Pancreas (tissue), 10 donors: Measurements from ENCODE around the gene C1orf35. TPM values are rescaled to one million over a fixed set of nuclear protein-coding genes. Genes with fewer than 3 reads are reported as not detected.

ENCODE experiments used
- ATAC-seq, 4 donors: fragments of 200-7000 bp; cut with Tn5 transposase; one replicate each; pipeline versions ENCODE4 v1.8.0 to v1.9.1; 2020; ENCODE audit warnings: mild to moderate bottlenecking in 4 of 4, moderate library complexity in 4 of 4
- DNase-seq, 6 donors: peaks; one replicate each; pipeline ENCODE4 v3.0.0-alpha.2; 2020
- FAIRE-seq: peaks from 2 replicates; lab custom pipeline; 2012; peaks lifted over from hg19 to GRCh38; lab: Jason Lieb, UNC
- H3K27ac ChIP-seq, 4 donors: fragments of 200-600 bp; sonication (generic); 1 replicate in 3 of 4; 2 replicates in 1 of 4; pipeline versions ENCODE4 v1.5.0 to v1.8.0; 2020
- H3K27me3 ChIP-seq, 4 donors: fragments of 200-600 bp; one replicate each; pipeline ENCODE4 v1.8.0; 2021
- H3K36me3 ChIP-seq, 3 donors: fragments of 200-600 bp; sonication (generic) in 1 of 3; one replicate each; pipeline versions ENCODE4 v1.5.0 to v1.8.0; 2020 to 2021
- H3K4me1 ChIP-seq, 3 donors: fragments of 200-600 bp; one replicate each; pipeline ENCODE4 v1.8.0; 2021
- H3K4me3 ChIP-seq, 4 donors: fragments of 200-600 bp; sonication (generic) in 2 of 4; one replicate each; pipeline versions ENCODE4 v1.5.0 to v1.8.0; 2020 to 2021
- H3K9me3 ChIP-seq, 4 donors: fragments of 200-600 bp; one replicate each; pipeline ENCODE4 v1.8.0; 2021
- WGBS, 2 donors: extraction: QIAGEN DNeasy Blood & Tissue Kit; methylation state at CpG; one replicate each; pipeline ENCODE4 v1.1.7; 2013; 5-methylcytosine and 5-hydroxymethylcytosine counted together
- intact Hi-C, 3 donors: fragments of 100-400 bp; cut with DNase I; formaldehyde crosslinking; loops; one replicate each; pipeline versions ENCODE4 v1.11.1 to v1.14.2; 2022
- polyA plus RNA-seq, 2 donors: library from polyadenylated mRNA; stranded (reverse); fragments of 200-250 nt; gene quantifications; one replicate each; pipeline ENCODE4 v1.2.3, GENCODE V29; 2013
- total RNA-seq, 6 donors: library from RNA; stranded (reverse); fragmentation: NEBNext Ultra II Directional in 4 of 6; extraction: Animal tissue kit (Norgen Biotek cat#: 25700) in 4 of 6; gene quantifications; one replicate each; pipeline versions ENCODE4 v1.2.1 to v1.2.4, GENCODE V29; 2021 to 2023
- TF ChIP-seq, protein P1 (sequence below), 4 donors: fragments of 200-600 bp; sonication (generic) in 3 of 4; IDR thresholded peaks; one replicate each; pipeline versions ENCODE4 v1.5.0 to v1.8.0; 2021; ENCODE audit warnings: antibody characterized with exemption in 4 of 4
- donor health status: healthy with polysubstance abuse.
- donor health status: DM: no; HTN: no; CAD: no; lungs with moderate emphysema.
- donor health status: DM: no; HTN: no; CAD: no.
- donor health status: control.
- donor health status: control.
- donor health status: Bipolar disorder and iron deficiency.
- donor health status: DM: yes; HTN: yes; CAD: no.
- donor health status: DM: no; HTN: no; CAD: no.
- donor health status: DM: no; HTN: no; CAD: no.
- donor health status: DM: yes; HTN: yes; CAD: no.

Gene C1orf35
- total and polyA plus RNA-seq, 8 donors: 6.3 to 33.2 (median 8.3) TPM

DNA sequence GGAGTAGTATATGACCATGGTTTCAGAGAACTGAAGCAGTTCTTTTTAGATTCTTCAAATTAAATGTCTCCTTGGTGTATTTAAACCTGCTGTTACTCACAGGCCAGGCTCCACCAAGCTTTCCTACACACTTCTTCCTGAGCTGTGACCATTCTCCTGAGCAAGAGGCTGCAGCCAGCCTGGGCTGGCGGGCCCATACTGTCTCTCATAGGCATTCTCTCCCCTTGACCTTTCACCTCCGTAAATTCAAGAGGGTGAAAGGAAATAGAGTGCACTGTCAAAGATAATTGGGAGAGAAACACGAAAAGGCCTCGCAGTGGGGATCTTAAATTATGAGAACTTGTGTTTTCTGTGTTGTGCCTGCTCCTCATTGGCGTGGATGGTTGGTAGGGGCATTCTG is 18.3 kb downstream of the C1orf35 start:
- peak overlapping the region in 3 of 4 donors; percentile 85 to 96 (median 86) for H3K4me3 ChIP-seq
- ATAC-seq (no peak), FAIRE-seq (no peak), DNase-seq (peak in 1 of 6 donors; percentile 30)
- intact Hi-C loops: no loop called here
- no peaks in the 10 kb centered on the region for H3K9me3 ChIP-seq
- H3K4me1 ChIP-seq: peaks cover 54 to 69% (median 57%) of the 10 kb centered on the region in 3 donors
- TF ChIP-seq, protein P1, sequence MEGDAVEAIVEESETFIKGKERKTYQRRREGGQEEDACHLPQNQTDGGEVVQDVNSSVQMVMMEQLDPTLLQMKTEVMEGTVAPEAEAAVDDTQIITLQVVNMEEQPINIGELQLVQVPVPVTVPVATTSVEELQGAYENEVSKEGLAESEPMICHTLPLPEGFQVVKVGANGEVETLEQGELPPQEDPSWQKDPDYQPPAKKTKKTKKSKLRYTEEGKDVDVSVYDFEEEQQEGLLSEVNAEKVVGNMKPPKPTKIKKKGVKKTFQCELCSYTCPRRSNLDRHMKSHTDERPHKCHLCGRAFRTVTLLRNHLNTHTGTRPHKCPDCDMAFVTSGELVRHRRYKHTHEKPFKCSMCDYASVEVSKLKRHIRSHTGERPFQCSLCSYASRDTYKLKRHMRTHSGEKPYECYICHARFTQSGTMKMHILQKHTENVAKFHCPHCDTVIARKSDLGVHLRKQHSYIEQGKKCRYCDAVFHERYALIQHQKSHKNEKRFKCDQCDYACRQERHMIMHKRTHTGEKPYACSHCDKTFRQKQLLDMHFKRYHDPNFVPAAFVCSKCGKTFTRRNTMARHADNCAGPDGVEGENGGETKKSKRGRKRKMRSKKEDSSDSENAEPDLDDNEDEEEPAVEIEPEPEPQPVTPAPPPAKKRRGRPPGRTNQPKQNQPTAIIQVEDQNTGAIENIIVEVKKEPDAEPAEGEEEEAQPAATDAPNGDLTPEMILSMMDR (IDR thresholded peaks at IDR 0.05): no peak
- H3K27ac ChIP-seq: peak overlapping the region in 3 of 4 donors; percentile 13 to 99 (median 65)
- no peaks in the 10 kb centered on the region for H3K36me3 ChIP-seq
- H3K27me3 ChIP-seq: no peaks in the 10 kb centered on the region
- 19 to 20% methylated on average over 5 of the region's 5 CpGs for WGBS, 2 donors

DNA sequence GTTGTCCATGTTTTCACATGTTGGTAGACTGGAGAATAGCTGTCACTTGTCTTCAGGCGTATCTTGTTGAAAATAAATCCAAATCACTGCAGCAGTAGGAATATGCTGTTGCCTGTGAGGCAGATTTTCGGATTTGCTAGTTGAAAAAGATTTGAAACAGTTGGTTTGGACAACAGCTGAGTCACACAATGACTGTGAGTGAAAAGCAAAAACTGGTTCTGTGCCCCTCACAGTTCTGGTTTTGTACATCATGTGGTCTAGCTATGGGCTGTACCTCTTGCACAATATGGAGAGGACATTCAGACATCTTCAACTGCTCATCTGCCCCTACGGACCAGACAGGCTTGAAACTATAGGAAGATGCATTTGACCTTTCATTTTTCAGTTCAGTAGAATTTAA is 18.8 kb downstream of the C1orf35 start:
- Histone ChIP-seq H3K9me3 (no peaks in the 10 kb centered on the region), H3K4me3 (peak overlapping the region; percentile 84 to 96 (median 86)), H3K27me3 (no peaks in the 10 kb centered on the region), H3K27ac (peak overlapping the region in 2 of 4 donors; percentile 99), H3K4me1 (peaks cover 49 to 64% (median 52%) of the 10 kb centered on the region in 3 donors), H3K36me3 (no peaks in the 10 kb centered on the region)
- TF ChIP-seq, protein P1 (IDR thresholded peaks at IDR 0.05): no peak
- no peak for FAIRE-seq
- peak in 1 of 6 donors; percentile 22 for DNase-seq
- 6 to 9% methylated on average over 3 of the region's 3 CpGs for WGBS, 2 donors
- intact Hi-C loops: no loop called here
- ATAC-seq: peak in 2 of 4 donors; percentile 9 to 19

DNA sequence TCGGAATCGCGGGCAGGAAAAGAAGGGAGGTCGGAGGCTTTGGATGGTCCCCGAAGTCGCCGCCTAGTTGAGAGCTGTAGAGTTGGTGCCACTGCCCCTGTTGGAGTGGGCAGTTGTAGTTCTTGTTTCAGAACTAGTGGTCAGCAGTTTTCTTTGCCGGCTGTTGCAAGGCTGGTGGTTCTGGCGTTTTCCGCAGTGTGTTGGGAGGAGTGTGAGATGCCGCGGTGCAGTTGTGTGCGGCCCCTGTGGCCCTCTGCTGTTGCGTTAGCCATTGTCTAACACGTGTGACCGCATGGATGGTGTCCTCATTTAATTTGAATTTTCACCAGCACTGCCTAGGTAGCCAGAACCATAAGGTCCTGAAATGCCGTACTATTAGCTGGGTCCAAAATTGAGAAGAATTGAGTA is 19.2 kb downstream of the C1orf35 start:
- Histone ChIP-seq H3K27me3 (no peaks in the 10 kb centered on the region), H3K4me1 (peaks cover 45 to 59% (median 48%) of the 10 kb centered on the region in 3 donors), H3K27ac (peak overlapping the region; percentile 99), H3K36me3 (no peaks in the 10 kb centered on the region), H3K9me3 (no peaks in the 10 kb centered on the region), H3K4me3 (peak overlapping the region; percentile 84 to 96 (median 86))
- FAIRE-seq (no peak), DNase-seq (peak in 2 of 6 donors; percentile 33 to 61), ATAC-seq (peak in 2 of 4 donors; percentile 6 to 12)
- 1% methylated on average over 17 of the region's 17 CpGs for WGBS, 2 donors
- TF ChIP-seq, protein P1 (IDR thresholded peaks at IDR 0.05): no peak
- intact Hi-C loops: no loop called here

DNA sequence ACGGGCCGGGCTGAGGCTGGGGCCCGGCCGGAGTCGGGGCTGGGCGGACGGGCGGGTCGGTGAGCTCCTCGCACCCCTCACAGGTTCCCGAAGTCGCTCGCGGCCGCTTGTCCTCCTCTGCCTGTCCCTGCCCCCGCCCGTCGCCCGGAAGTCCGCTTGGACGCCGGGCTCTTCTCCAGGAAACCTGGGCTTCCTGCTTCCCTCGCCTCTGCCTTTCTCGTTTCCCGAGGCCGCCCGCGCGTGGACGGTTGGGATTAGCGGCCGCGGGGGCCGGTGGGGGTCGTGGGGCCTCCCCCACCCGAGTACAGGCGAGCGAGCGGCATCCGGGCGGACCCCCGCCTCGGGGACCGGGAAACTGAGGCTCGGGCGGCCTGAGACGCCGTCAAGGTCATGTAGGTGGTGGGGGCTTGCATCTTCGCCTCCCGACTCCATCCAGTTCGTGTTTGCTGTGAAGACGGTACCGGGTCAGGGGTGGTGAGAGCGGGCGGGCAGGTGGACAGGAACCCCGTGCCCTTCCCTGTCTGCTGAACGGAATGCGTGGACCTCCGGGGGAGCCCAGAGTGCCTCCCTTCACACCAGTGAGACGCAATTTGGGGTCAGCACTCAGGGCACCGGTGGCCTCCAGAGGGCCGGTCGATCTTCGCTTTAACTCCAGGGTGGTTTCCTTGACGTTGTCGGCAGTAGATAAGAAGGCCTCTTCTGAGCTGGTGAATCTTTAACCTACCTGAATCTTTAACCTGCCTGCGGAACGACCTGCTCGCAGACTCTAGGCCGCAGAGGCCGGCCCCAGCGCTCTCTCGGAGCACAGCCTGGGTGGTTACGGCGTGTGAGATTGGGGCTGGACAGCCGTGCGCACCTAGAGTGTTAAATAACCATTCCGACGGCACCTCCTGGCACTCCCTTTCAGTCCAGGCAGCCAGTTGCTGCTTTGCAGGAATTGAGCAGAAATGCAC is 19.9 kb downstream of the C1orf35 start:
- Histone ChIP-seq H3K4me1 (peaks cover 38 to 53% (median 41%) of the 10 kb centered on the region in 3 donors), H3K27me3 (no peaks in the 10 kb centered on the region), H3K4me3 (peak overlapping the region; percentile 84 to 96 (median 86)), H3K36me3 (no peaks in the 10 kb centered on the region), H3K27ac (peak overlapping the region; percentile 99), H3K9me3 (no peaks in the 10 kb centered on the region)
- TF ChIP-seq, protein P1 (IDR thresholded peaks at IDR 0.05): no peak
- 0 to 1% methylated on average over 45 to 79 of the region's 79 CpGs for WGBS, 2 donors
- ATAC-seq (peak; percentile 25 to 50 (median 35)), DNase-seq (peak; percentile 62 to 91 (median 74)), FAIRE-seq (no peak)
- intact Hi-C loops: no loop called here
